HG03095 (cell line): ENCODE data around the gene SACS.
"Not testable (repeated sequence)": the region's sequence is repeated elsewhere in the genome, so short reads cannot be mapped to it uniquely, and the experiment has no call there.

Experiments
- ATAC-seq: cut with Tn5 transposase; IDR thresholded peaks from one replicate; pipeline ENCODE4 v1.9.1; 2021; ENCODE audit warnings: moderate library complexity; ENCODE audit not compliant: unreplicated experiment

SACS gene

GRCh38 chr13:23455401-23456185 lies 22.1 kb upstream of the SACS start:
- no peak for ATAC-seq

GRCh38 chr13:23453132-23453531 lies 19.6 kb upstream of the SACS start:
- no peak for ATAC-seq

GRCh38 chr13:23450340-23451046 lies 17.0 kb upstream of the SACS start:
- no peak for ATAC-seq

- ATAC-seq, result no peak
These were observed 16.1 kb upstream of the SACS start for GRCh38 chr13:23449398-23450162.

- no peak for ATAC-seq
These were observed 14.4 kb upstream of the SACS start for GRCh38 chr13:23447927-23448326.

- no peak for ATAC-seq
These were observed 12.3 kb upstream of the SACS start for GRCh38 chr13:23445794-23446193.

- no peak for ATAC-seq
These were observed 10.4 kb upstream of the SACS start for GRCh38 chr13:23443878-23444277.

GRCh38 chr13:23443110-23443509 lies 9.6 kb upstream of the SACS start:
- no peak for ATAC-seq

GRCh38 chr13:23440821-23441618 lies 7.5 kb upstream of the SACS start:
- no peak for ATAC-seq

- ATAC-seq, result not testable (repeated sequence)
These were observed 6.8 kb upstream of the SACS start for GRCh38 chr13:23440324-23440723.

GRCh38 chr13:23437916-23438315 lies 4.4 kb upstream of the SACS start:
- no peak for ATAC-seq

GRCh38 chr13:23436680-23437079 lies 3.2 kb upstream of the SACS start:
- ATAC-seq, result no peak

- ATAC-seq, result no peak
These were observed 989 bp upstream of the SACS start for GRCh38 chr13:23434491-23434890.

GRCh38 chr13:23432626-23433025 lies 876 bp downstream of the SACS start:
- no peak for ATAC-seq

GRCh38 chr13:23430664-23431063 lies 2.8 kb downstream of the SACS start:
- ATAC-seq, result no peak

- ATAC-seq, result no peak
These were observed 5.5 kb downstream of the SACS start for GRCh38 chr13:23427881-23428528.

GRCh38 chr13:23427342-23427843 lies 6.1 kb downstream of the SACS start:
- ATAC-seq, result no peak

- ATAC-seq, result no peak
These were observed 11.9 kb downstream of the SACS start for GRCh38 chr13:23421596-23421995.

- ATAC-seq, result no peak
These were observed 14.5 kb downstream of the SACS start for GRCh38 chr13:23418776-23419683.
